HK-2 (cell line): ENCODE measurements around the gene RAB13.
"Not testable (repeated sequence)": the region's sequence is repeated elsewhere in the genome, so short reads cannot be mapped to it uniquely, and the experiment has no call there.

Source experiments
- DNase-seq: peaks from one replicate; pipeline ENCODE4 v3.0.0-alpha.2; 2018; ENCODE audit not compliant: unreplicated experiment

RAB13 gene

GRCh38 chr1:153985941-153986761 is at the start of gene RAB13:
TSS of gene RAB13 (minus strand) at chr1:153986339. CDS start at chr1:153986236, 103 bp downstream.
- peak; percentile 92 for DNase-seq

DNA sequence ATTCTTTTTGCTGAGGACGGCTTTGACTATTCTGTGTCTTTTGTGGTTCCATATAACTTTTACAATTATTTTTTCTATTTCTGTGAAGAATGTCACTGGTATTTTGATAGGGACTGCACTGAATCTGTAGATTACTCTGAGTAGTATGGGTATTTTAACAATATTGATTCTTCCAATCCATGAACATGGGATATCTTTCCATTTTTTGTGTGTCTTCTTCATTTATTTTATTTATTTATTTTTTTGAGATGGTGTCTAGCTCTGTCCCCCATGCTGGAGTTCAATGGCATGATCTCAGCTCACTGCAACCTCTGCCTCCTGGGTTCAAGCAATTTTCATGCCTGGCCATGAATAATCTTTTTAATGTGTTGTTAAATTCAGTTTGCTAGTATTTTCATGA is 47.6 kb upstream of the RAB13 start:
- DNase-seq, result not testable (repeated sequence)

GRCh38 chr1:154019940-154020339 is 33.8 kb upstream of the RAB13 start:
- DNase-seq, result no peak

GRCh38 chr1:154019269-154019668 is 33.1 kb upstream of the RAB13 start:
- no peak for DNase-seq

DNA sequence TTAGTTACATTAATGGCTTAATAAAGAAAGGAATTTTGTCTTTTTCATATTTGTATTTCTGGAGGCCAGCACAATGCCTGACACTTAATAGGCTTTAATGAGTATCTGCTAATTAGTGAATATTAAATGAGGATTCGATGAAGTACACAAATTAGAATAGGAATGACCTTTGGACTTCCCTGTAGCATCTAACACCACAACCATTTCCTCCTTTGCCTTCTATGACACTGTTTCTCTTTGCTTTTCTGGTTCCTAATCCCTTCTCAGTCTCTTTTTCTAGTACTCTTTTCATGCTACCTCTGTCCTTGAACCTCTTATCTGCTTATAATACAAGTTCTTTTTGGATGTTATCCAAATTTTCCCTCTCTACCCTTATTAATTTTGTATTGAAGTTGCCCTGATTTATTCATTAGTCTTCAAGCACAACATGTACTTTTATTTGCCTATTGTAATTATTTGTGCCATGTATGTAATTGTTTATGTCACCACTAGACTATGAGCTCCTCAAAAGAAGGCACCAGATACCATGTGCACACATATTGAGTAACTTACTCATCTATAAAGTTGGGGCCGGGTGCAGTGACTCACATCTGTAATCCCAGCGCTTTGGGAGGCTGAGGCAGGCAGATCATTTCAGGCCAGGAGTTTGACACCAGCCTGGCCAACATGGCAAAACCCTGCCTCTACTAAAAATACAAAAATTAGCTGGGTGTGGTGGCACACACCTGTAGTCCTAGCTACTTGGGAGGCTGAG is 28.2 kb upstream of the RAB13 start:
- no peak for DNase-seq

DNA sequence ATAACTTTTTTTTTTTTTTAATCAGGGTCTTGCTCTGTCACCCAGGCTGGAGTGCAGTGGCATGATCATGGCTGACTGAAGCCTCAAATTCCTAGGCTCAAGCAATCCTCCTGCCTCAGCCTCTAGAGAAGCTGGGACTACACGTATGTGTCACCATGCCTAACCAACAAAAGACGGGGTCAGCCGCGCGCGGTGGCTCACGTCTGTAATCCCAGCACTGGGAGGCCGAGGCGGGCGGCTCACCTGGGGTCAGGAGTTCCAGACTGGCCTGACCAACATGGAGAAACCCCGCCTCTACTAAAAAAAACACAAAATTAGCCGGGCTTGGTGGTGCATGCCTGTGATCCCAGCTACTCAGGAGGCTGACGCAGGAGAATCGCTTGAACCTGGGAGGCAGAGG is 26.4 kb upstream of the RAB13 start:
- DNase-seq, result not testable (repeated sequence)

DNA sequence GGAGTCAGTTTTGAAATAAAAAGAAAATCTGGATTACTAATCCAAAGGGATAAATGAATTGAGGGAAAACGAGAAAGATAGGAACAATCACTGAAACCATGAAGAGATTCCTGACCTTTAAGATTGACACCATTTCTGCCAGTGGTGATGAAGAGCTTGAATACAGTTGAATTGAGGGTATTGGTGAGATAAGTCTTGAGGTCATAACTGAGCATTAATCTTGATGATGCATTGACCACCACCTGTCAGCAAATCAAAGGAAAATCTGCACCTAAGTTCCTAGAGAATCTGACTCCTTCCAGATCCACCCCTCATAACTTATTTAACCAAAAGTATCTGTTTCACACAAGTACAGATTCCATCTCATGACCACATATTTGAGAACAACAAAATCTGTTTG is 26.0 kb upstream of the RAB13 start:
- no peak for DNase-seq

- no peak for DNase-seq
Observed at GRCh38 chr1:154006136-154006535, 20.0 kb upstream of the RAB13 start.

- DNase-seq, result no peak
Observed at GRCh38 chr1:154000420-154000819, 14.3 kb upstream of the RAB13 start.

- not testable (repeated sequence) for DNase-seq
Observed at GRCh38 chr1:153996882-153997281, 10.7 kb upstream of the RAB13 start.

- DNase-seq, result no peak
Observed at GRCh38 chr1:153995640-153996039, 9.5 kb upstream of the RAB13 start.

DNA sequence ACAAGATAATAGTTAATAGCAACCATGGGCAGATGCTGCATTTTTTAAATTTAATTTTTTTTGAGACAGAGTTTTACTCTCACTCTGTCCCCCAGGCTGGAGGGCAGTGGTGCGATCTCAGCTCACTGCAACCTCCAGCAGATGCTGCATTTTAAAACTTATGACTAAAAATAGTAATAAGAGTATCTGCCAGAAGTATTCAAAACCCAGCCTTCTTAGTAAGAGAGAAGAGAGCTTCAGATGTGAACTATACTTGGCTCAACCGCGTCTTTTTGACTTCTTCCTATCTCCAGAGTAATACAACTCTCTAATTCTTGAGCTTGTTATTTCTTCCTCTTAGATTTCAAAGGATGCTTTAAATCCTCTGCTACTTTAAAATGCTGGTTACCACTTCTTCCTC is 9.1 kb upstream of the RAB13 start:
- DNase-seq, result no peak

- DNase-seq, result no peak
Observed at GRCh38 chr1:153991806-153992205, 5.7 kb upstream of the RAB13 start.

- no peak for DNase-seq
Observed at GRCh38 chr1:153991151-153991630, 5.1 kb upstream of the RAB13 start.

- peak; percentile 89 for DNase-seq
Observed at GRCh38 chr1:153990468-153991150, 4.5 kb upstream of the RAB13 start, which contains the start of gene RPS27. TSS of gene RPS27 (plus strand) at chr1:153990762. CDS start at chr1:153990797, 35 bp downstream.

DNA sequence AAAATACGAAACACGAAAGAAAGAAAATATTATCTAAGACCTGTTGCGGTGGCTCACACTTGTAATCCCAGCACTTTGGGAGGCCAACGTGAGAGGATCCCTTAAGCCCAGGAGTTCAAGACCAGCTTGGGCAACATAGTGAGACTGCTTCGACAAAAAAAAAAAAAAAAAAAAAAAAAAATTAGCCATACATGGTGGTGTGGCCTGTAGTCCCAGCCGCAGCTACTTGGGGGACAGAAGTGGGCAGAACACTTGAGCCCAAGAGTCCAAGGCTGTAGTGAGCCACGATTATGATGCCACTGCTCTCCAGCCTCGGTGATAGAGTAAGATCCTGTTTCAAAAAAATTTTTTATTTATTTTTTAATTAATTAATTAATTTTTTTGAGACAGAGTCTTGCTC is 1.5 kb upstream of the RAB13 start:
- DNase-seq, result no peak

GRCh38 chr1:153985341-153985912 is 712 bp downstream of the RAB13 start:
- DNase-seq, result peak; percentile 64

DNA sequence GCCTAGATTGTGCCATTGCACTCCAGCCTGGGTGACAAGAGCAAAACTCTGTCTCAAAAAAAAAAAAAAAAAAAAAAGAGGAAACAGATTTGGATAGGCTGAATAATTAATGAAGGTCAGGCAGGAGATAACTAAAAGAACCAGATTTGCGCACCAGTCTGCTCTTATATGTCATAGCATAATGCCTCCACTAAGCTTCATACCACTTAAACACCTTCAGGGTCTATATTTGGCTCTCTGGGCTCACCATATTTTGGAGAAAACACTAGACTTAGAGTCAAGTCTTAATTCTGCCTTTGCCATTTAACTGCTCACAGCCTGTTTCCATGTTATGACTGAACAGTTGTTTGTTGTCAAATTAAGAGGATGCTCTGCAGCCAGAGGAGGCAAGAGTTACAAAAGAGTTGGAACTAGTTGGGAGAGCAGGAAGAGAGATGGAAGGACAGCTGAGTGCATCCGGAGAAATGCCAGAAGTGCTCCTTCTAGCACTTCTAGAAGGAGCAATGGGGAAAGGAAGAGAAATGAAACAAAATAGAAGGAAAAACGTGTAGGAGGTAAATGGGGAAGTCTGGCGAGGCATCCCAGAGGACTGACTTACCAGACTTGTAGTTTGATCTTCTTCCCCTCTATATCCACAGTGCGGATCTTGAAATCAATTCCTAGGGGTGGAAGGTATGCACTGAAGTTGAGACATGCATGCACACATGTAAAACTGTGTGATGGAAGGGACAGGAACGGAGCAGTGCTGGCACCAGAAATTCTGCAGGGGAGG is 1.8 kb downstream of the RAB13 start:
- no peak for DNase-seq

GRCh38 chr1:153981735-153982134 is 4.4 kb downstream of the RAB13 start:
- DNase-seq, result not testable (repeated sequence)

- DNase-seq, result not testable (repeated sequence)
Observed at GRCh38 chr1:153979091-153979490, 7.0 kb downstream of the RAB13 start.
